GM18498 (cell line): ENCODE results near the gene RFTN1.

Source experiments
- ATAC-seq: cut with Tn5 transposase; IDR thresholded peaks from one replicate; pipeline ENCODE4 v1.9.1; 2021; ENCODE audit warnings: mild to moderate bottlenecking, moderate library complexity; ENCODE audit not compliant: unreplicated experiment

Gene RFTN1

DNA sequence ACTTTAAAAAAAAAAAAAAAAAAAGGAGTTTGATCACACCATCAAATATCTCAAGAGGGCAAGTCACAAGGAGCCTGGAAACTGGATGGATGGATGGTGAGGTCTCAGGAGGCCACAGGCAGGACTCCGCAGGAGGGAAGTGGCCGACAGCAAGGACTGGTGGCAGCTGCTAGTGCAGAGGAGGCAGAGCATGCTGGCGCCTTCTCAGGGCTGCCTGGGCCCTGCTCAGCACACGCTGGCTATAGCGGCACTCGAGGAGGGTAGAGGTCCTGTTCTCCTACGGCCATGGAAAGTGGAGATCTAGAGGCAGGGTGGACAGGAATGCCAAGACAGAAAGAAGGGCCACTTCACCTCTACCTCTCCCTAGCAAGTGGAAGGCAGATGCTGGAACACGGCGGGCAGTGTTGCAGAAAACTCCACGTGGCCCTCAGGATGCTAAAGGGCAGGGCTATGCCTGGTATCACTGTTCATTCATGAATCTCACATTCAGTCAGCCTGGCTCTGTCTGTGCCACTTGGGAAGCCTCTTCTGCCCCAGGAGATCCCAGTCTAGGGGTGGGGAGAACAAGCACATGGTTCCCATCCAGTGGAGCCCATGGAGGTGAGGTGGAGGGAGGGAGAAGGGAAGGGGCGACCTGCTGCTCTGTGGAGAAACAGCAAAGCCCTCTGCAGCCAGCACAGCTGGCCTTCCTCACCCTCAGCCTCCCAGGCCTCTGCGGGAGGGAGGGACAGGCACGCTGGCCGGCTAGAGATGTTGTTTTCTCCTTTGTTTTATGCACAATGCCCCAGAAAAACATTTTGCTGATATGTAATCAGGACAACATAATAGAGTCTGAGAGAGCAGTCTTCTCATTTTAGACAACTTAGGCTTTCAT, 177.5 kb downstream of the RFTN1 start:
- no peak for ATAC-seq

DNA sequence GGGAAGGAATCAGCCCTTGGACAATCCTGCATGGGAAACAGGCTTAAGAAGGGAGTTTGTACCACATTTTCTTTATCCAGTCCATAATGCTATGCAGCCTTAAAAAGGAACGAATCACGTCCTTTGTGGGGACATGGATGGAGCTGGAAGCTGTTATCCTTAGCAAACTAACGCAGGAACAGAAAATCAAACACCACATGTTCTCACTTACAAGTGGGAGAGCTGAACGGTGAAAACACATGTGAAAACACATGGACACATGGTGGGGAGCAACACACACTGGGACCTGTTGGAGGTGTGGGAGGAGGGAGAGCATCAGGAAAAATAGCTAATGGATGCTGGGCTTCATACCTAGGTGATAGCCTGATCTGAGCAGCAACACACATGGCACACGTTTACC, 178.2 kb downstream of the RFTN1 start:
- no peak for ATAC-seq

DNA sequence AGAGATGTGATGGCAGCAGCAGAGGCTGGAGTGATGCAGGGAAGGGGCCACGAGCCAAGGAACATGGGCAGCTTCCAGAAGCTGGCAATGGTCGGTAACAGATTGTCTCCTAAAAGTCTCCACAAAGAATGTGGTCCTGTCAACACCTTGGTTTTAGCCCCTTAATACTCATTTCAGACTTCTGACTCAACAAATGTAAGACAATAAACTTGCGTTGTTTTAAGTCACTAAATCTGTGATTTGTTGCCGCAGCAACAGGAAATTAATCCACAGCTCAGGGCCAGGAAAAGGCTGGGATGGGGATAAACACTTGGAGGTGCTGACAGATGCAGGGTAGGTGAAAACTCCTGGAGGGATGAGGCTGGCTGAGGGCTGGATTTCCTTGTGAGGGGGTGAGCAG, 178.6 kb downstream of the RFTN1 start:
- ATAC-seq = no peak

DNA sequence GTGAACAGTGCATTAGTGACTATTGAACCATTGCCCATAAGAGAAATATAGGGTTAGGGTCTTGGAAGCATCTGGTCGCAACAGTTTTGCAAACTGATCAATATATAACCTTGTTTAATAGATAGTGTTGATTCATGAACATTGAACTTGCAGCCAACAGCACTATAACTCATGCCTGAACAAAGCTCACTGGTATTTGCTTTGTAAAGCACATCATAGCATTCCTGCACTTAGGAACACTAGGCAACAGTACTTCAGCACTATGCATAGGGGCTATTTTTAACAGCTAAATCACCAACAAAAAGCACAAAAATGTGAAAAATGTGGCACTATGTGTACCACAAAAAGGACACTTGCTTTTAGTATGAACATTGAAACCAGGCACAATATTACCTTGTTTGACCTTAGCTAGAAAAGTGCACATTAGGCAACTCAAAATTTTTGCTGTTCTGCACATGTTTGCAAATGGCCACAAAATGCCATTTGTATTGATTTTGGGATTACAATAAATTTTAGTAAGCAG, 180.5 kb downstream of the RFTN1 start:
- ATAC-seq = no peak

DNA sequence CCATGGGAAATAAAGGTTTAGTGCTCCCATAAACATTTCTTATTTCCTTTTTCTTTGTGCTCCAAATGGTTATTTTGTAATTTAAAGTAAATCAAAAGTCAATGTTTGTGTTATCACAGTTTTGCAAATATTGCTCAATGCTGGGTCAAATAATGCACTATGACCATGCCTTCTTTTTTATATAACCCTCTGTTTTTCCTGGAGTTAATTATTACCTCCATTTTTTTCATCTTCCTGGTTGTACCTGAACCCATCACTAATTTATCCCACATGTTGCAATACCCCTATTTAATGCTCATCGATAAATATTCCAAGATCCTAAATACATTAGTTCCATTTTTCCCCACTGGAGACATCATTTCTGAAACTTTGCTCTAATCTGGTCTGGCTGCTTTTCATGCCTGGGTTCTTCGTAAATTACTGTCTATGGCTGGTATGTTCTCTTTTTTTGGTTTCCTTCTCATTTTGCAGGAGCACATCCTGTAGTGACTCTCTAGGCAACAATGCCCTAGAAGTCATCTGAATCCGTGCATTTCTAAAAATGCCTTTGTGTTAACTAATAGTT, 182.1 kb downstream of the RFTN1 start:
- ATAC-seq = no peak

DNA sequence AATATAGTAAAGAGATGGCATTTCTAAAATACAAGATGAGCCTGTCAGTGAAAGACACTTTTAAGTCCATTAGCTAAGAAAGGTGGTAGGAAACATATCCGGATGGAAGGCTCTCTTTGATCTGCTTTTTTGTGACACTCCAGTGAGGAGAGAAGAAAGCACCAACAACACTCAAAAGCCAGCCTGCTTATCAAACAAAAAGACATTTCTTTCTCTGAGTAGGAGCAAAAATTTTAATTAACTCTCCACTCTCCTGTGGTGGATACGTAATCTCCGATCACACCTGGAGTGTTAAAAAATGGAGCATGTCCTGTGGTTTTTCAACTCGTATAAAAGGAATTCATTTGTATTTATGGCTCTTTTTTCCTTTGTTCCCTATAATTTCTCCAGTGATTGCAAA, 183.1 kb downstream of the RFTN1 start:
- ATAC-seq = no peak

DNA sequence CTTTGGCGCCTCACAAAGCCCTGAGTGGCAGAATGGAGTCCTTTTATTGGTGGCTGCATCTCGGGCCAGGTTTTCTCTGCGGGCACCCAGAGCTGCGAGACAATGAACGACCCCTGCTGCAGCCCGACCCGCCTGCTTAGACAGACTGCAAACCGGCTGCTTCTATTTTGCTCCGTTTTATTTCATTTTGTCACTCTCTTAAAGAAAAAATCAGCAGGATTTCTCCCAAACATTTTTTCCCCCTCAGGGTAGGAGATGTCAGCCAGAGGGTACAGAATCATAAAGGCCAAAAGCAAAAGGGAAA, 183.7 kb downstream of the RFTN1 start:
- ATAC-seq = no peak

DNA sequence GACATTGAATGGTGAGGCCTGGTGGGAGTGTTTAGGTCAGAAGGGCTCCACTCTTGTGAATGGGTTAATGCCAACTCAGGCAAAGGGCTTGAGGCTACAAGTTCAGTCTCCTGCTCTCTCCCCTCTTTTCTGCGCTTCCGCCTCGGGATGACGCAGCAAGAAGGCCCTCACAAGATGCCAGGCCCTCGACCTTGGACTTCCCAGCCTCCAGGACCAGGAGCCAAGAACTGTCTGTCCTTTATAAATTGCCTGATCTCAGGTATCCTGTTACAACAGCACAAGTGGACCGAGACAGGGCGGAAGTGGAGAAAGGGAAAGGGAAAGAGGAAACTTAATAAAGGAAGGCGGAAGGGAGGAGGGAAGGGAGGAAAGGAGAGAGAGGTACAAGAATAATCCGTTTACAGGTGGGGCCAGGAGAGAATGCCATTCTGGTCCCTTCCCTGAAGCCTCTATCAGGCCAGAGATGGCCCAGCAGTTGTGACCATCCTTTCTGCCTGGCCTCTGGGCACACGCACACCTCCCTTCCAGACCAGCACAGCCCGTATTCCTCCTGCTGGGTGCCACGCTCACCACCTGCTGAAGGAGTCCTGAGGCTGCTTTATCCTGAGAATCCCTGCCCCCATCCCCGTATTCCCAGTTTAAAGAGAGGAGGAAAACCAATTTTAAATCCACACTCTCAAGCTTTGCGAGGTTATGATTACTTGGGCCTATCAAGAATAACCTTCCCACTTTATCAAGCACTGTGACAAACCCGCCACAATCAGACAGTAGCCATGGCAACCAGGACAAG, 184.3 kb downstream of the RFTN1 start:
- no peak for ATAC-seq

DNA sequence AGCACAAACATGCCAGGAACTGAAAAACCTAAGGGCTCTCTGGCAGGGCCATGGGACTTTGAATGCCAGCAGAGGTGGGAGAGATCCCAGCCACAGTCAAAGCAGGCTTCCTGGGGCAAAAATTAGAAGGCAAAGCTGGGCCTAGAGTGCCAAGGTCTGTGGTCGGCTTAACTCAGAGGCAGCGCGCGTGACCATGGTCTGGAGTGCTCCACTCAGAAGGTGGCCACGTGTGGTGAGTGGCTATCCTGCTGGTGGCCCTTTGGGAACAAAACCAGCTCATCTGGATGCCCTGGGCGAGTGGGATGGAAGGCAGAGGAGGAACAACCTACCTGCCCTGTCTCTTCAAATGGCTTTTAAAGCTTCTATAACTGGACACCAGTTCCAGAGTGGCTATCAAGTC, 185.4 kb downstream of the RFTN1 start:
- ATAC-seq = no peak

DNA sequence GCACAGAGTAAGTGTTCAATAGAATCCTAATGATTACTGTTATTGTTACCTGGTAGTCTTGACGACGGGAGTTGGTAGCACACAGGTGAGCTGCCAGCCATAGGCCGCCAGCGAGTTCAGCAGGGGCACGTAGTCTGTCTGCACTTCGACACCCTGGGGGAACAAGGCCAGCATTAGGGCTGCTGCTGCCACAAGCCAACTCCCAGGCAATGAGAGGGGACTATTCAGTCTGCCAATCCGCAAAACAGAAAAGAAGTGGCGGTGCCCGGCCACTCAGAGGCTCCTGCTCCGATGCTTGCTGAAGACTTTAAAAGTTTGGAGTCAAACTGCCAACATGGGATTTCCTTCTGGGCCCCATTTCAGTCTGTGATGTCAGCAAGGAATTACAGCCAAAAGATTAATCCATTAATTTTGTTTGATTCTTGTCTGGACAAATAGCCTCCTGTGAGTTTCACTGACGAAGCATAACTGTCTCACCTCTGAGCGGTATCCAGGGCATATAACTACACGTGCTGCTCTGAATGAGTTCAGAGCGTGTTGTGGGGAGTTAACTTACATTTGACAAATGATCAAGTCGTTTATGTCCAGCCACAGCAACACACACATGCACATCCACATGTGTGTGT, 186.7 kb downstream of the RFTN1 start:
- no peak for ATAC-seq

DNA sequence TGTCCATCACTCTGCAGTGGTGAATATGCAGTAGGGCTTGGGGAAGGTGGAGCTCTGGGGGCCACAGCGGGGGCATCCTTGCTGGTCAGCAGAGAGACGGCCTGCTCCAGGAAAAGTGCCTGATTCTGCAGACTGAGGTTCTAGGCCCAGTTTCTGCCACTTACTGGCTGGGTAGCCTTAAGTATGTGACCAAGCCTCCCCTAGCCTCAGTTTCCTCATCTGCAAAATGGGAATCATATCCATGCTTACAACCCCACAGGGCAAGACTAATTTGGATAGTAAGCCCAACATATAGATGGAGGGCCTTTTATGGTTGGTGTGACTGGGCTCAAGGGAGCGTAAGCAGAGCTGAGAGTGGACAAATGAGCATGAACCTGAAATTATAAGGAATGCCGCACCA, 187.6 kb downstream of the RFTN1 start:
- no peak for ATAC-seq

DNA sequence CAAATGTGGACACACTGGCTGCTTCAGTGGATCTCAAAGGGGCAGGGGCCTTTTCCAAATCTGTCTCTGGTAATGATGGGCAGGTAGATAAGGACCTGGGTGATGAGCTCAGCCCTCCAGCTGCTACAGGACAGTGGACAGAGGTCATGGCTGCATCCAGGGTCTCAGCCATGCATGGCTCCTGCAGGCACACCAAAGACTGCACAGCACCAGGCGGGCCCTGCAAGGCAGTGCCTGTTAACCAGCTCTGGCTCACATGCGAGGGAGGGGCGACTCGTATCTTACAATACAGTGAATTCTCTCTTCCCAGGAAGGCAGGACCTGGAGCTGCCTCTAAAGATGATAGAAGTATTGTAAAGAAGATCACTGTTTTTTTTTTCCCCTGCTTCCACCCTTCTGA, 189.8 kb downstream of the RFTN1 start:
- no peak for ATAC-seq

DNA sequence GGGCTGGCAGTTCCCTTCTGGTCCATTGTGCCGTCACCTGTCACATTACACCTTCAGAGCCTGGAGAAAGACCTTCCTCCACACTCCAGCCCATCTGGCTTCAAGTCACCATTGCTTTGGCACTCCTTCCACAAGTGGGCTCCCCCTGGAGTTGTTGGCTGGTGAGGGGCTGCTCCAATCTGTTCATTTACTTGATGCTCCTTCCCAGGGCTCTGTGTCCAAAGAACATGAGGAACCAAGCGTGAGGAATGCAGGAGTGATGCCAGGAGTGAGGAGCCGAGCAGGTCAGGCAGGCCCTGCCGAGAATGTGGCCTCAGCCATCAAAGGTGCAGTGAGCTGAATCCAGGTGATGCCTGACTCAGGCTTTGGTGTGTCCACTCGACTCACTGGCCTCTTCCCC, 191.3 kb downstream of the RFTN1 start:
- no peak for ATAC-seq

DNA sequence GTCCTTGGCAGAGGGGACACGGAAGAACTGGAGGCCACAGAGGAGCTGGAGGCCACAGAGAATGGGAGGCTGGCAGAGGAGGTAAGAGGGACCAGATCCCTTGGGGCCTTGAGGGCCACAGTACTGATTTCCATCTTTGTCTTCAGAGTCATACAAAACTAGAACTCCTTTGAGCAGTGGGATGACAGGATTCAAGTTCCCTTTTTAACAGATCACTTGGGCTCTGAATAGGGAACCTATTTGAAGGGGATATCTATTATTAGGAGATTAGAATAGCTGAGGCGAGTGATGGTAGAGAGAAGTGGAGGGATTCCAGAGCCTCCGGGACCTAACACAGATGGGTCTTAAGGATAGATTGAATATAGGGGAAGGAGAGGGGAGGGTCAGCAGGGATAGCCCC, 192.8 kb downstream of the RFTN1 start:
- ATAC-seq = no peak

DNA sequence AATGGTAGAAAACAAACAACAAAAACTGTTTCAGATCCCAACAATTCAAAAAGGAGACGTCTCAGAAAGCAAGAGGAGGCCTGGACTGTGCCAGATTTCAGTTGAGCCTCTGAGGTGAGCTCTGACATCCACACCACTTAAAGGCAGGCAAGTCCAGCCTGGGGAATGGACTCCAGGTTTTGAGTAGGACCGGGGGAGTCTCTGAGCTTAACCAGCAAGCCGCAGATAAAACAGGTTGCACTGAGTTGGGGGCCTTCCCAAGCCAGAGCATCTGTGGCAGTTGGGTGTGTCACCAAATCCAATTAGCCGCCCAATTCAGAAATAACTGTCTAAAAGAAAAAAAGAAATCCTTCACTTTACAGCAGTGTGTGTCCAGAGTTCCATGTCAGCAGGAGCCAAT, 193.8 kb downstream of the RFTN1 start:
- no peak for ATAC-seq

DNA sequence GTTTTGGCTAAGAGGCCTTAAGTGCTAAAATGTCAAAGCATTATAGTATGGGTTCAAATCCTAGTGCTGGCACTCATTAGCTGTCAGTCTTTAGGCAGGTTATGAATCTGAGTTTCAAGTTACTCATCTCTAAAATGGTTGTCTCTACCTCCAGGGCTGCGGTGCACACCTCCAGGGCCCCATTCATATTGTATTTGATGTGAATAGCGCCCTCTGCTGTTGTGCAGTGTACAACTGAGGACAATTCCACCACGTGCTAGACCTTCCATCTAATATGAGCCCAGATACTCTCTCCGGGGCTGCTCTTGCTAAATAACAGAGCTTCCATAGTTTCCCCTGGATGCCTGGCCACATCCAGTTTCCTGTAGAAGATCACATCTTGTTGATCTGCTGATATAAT, 194.2 kb downstream of the RFTN1 start:
- no peak for ATAC-seq

DNA sequence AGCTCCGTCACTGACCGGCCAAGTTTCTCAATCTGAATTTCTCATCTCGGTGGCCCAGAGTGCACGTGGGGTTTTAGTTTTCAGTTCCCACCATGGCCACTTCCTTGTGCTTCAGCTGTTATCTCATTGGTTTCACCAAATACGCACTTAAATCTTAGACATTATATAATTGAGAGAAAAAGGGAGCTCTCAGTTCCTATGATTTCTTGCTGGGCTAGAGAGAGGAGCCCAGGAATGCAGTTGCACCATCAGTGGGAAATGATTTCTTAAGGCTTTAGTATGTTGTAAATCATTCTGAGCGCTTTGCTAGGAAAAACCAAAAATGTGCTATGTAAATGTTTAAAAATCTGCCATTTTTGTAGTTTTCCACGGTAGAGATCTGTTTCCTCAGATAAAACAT, 195.3 kb downstream of the RFTN1 start:
- no peak for ATAC-seq

DNA sequence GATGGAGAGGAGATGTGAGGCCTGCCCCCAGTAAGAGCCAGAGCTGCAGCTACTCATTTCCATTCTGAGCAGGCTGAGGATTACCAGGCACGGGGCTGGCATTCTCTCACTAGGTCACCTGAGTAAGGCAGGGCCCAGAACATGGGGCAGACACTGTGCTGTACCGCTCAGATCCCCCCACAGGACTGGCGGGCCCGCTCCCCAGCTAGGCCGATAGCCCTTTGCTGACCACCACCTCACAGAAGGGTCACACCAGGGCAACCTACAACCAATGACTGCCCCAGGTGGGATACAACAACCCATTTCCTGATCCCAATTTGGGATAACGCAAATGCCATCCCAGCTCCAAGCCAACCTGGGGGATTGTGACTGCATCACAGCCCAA, 195.9 kb downstream of the RFTN1 start:
- ATAC-seq = no peak

DNA sequence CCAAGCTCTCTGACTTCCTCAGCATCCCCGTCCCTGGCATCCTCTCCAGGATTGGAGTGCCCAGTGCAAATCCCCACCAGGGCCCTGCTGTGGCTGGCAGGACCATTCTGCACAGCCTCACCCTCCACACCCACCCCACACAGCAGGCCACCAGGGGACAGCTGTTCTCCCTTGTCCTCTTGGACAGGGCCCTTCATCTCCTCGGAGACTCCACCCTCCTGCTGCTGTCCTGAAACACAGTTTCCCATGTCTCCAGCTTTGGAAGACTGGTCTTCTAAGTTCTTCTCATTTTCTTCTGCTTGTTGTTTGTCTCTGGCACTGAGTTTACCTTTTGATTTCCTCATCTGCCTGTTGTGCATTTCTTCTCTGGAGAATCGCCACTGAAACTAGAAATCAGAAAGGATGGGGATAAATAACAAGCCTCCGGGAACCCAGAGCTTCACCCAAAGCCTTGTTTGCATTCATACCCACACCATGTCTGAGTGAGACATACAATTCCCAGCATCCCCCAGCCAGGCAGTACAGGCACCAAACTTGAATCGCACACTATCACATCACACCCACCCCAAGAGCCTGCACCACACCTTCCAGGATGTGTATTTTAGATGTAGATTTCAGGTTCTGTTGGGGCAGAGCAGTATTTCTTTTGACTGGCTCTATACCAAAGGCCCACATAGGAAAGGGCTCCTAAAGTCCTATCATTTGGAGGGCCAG, 196.5 kb downstream of the RFTN1 start:
- no peak for ATAC-seq

DNA sequence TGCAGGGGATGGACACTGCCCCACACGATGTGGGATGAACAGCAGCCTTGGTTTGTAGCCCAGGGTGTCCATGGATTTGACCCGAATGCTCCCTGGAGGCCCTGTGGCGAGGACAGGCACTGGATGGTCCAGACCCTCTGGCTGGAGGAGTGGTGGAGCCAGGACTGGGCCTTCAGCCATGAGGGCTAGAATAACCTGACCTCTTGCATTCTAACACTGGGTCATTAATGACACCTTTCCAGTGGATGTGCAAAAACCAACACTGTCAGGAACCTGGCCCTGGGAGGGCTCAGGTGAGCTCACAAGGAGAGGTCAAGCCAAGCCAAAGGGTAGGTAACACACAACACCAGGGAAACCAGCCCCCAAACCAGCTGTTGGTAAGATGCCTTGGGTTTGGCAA, 197.1 kb downstream of the RFTN1 start:
- ATAC-seq = no peak

DNA sequence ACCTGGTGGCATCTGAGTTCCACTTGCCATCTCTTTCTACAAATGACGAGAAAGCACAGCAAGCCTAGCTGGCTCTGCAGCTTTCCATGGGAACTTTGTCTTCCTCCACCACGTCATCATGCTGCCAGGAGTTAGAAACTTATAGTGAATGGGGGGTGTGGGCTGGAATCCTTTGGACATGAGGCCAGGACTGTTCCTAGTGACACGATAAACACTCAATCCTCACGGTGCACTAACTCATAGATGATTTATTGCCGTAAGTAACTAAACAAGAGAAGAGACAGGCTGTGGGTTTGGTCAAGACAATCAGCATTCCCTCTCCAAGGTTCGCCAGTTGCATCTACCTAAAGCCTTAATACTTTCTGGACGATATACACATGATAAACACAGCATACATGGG, 197.9 kb downstream of the RFTN1 start:
- no peak for ATAC-seq
